Bone marrow (tissue), 2 donors: ENCODE measurements around the gene SART3.
"Not testable (repeated sequence)": the region's sequence is repeated elsewhere in the genome, so short reads cannot be mapped to it uniquely, and the experiment has no call there.

Source experiments
- DNase-seq, 2 donors: peaks; one replicate each; lab custom pipeline; 2025; lab: John Stamatoyannopoulos, UW

Gene SART3

DNA sequence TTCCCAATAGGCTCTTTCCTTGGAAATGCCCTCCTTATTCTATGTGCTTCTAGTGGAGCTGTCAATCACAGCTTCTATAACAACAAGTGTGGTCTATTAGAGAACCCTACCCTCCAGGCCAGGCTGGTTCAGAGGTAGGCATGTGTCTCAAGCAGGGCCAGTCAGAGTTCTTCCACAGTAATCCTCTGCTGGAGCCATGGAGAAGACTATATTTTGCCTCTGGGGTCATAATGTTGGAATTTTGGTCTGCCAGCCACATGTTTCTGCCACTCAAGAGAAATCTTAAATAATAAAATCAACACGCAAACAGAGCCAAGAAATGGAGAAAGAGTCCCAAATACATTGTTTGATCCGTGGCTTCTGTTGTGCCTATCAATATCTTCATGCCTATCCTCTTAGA, 69.7 kb downstream of the SART3 start:
- DNase-seq, result no peak

- DNase-seq, result not testable (repeated sequence)
Observed at GRCh38 chr12:108487029-108487428, 73.9 kb downstream of the SART3 start.

DNA sequence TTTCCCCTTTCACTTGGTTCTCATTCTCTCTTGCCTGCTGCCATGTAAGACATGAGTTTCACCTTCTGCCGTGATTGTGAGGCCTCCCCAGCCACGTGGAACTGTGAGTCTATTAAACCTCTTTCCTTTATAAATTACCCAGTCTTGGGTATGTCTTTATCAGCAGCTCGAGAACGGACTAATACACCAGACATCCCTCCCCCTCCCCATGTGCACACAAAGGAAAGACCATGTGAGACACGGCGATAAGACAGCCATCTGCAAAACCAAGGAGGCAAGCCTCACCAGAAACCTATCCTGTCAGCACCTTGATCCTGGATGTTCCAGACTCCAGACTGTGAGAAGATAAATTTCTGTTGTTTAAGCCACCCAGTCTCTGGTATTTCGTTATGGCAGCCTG, 75.6 kb downstream of the SART3 start:
- not testable (repeated sequence) for DNase-seq

GRCh38 chr12:108484845-108485244, 76.1 kb downstream of the SART3 start:
- no peak for DNase-seq

DNA sequence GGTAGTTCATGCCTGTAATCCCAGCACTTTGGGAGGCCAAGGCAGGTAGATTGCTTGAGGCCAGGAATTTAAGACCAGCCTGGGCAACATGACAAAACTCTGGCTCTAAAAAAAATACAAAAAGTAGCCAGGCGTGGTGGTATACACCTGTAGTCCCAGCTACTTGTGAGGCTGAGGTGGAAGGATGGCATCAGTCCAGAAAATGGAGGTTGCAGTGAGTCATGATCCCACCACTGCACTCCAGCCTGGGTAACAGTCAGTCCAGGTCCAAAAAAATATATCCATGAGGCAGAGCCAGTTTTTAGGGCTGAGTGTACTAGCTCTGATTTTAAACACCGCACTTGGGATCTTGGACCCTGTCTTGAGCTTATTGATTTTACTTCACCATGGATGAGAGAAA, 76.5 kb downstream of the SART3 start:
- DNase-seq, result no peak

- DNase-seq, result no peak
Observed at GRCh38 chr12:108483213-108484059, 77.5 kb downstream of the SART3 start.

- DNase-seq, result no peak
Observed at GRCh38 chr12:108482717-108483212, 78.2 kb downstream of the SART3 start.

GRCh38 chr12:108479364-108480070, 81.5 kb downstream of the SART3 start:
- DNase-seq, result no peak

DNA sequence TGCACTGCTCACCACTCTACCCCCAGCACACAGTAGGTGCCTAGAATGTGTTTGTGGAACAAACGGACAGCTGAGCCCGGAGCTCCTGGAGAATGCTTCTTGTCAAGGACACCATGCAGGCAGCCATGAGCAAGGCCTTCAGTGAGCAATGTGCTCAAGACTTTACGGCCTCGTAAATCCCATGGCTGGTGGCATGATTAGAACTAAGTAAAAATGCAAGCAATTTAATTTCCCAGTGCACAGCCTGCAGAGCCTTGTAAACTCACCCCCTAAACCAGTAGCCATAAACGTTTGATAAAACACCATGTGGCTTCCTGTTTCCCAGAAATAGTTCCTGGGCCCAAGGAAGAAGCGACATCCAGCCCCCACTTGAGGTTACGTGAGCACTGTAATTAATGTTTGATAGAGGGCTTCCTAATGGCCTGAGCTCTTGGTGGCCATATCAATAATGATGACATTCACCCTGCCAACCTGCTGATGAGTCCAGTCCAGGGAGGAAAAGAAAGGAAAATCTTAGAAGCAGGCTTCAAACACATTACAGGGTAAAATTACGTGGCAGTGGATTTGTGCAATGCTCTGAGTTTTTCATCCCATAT, 82.3 kb downstream of the SART3 start:
- no peak for DNase-seq

DNA sequence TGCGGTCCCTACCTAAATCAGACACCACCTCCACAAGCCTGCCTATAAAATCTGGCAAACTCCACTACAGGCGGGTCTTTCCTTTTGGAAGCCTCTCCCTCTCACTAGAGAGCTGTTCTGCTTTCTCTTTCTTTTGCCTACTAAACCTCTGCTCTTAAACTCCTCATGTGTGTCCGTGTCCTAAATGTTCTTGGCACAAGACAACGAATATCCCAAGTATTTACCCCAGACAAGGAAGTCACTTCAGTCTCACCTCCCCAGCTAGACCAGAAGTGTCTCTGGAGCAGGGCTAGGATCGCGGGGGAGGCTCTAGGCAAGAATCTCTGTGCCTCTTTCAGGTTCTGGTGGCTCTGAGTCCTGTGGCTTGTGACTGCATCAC, 83.1 kb downstream of the SART3 start:
- no peak for DNase-seq

DNA sequence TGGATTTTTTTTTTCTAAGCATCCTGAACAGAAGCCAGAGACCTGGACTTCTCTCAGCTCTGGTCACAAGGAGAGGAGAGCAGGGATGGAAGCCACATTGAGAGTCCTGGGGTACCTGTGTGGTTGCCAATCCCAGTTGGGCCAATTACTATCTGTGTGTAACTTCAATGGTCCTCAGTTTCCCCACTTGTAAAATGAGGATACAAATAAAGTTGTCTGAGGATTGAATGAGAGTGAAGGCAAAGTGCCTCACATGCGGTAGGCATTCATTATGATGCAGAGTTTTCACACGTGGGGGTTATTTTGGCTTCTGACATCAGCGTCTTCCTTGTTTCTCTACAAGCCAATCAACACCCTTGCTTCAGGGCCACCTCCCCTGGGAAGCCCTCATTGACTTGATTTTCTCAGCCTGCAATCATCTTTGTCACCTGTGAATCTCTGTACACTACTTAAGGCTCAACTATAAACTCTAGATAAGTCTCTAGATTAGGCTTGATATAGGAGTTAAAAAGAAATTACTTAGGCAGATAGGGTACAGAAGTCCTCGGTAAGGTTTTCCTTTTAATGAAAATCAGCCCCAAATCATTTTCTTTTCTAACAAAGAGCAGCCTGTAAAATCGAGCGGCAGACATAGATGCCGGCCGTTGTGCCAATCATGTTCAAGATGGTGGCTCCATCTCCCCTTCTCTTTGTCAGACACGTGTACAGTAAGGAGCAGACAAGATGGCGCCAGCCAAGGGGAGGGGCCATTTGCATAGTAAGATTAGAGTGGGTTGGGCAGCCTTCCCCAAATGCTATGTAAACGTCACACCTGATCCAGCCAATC, 83.7 kb downstream of the SART3 start:
- no peak for DNase-seq

GRCh38 chr12:108475396-108475795, 85.6 kb downstream of the SART3 start:
- DNase-seq, result no peak

DNA sequence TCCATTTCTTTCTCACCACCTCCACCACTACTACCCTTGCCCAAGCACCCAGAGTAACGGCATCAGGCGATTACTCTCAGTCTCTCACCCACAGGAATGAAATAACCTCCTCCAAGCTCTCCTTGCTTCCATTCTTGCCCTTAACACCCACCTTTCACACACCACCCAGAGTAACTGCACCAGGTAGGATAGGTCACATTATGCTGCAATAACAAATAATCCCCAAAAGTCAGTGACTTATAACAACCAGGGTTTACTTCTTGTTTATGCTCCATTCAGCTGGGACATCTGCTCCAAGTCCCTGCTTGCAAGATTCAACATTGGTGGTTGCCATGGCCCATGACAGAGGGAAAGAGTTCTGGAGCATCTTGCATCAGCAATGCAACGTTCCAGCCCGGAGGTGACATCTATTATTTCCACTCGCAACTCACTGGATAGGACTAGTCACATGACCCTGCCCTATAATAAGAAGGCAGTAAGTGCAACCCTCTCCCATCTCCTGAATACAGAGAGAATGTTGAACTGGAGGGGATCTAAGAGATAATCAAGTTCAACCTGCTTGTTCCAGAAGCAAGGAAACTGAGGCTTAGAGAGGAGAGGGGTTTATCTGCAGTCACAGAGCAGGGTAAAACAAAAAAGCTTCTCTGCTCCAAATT, 87.4 kb downstream of the SART3 start:
- no peak for DNase-seq
